Measurements from ENCODE around the gene TAMALIN. TPM values are rescaled to one million over a fixed set of nuclear protein-coding genes. Genes with fewer than 3 reads are reported as not detected.

Gene TAMALIN
- polyA plus RNA-seq, 2 of the 4 experiments (the other 2 are of a cell fraction): 0.30 to 0.35 TPM

GRCh38 chr12:52057638-52058576 lies 51.2 kb downstream of the TAMALIN start:
- Histone ChIP-seq H3K4me3 (no peak overlapping the region), H3K4me1 (peaks cover 15% of the 10 kb centered on the region), H3K27ac (no peak overlapping the region), H3K9me3 (no peaks in the 10 kb centered on the region), H3K4me2 (no peak overlapping the region)
- peak in 1 of 2 experiments; percentile 55 for DNase-seq (ENCODE audit: low read depth in 1 of 2, low spot score in 1 of 2)
- POLR2A ChIA-PET: no interaction called here
- no peak for ATAC-seq
- FAIRE-seq: no peak
- 86% methylated on average over 13 of the region's 14 CpGs for WGBS (ENCODE audit: missing lambda C conversion rate)
- CTCF ChIA-PET: interaction anchor here (1.0 to 42.5 kb wide), 8 partner anchors 10 to 62 kb away, joined by 3 to 1730 read pairs (median 8); partner anchors contain the start of gene ATG101
- TF ChIP-seq RAD21 (conservative IDR thresholded peaks at IDR 0.05 in 1 of 2, IDR thresholded peaks at IDR 0.05 in 1 of 2): no peak
- no peak for TF ChIP-seq CEBPB (IDR thresholded peaks at IDR 0.05)
- no peak for TF ChIP-seq ZFP36 (IDR thresholded peaks at IDR 0.05; ENCODE audit: borderline replicate concordance, partially characterized antibody)
- no peak for TF ChIP-seq CTCF (IDR thresholded peaks at IDR 0.05)
- peak; percentile 67; the same call in 1 of the 2 replicates for TF ChIP-seq FOSB (CRISPR knock-in tag; IDR thresholded peaks at IDR 0.05)
- no peak for TF ChIP-seq BCL3 (IDR thresholded peaks at IDR 0.05)
- TF ChIP-seq ZNF302 (CRISPR knock-in tag; IDR thresholded peaks at IDR 0.05): no peak
- TF ChIP-seq ESRRA (IDR thresholded peaks at IDR 0.05; ENCODE audit: borderline replicate concordance, low read length): no peak
- TF ChIP-seq POLR2A (IDR thresholded peaks at IDR 0.05; ENCODE audit: low read length): no peak
- no peak for TF ChIP-seq CBX2 (IDR thresholded peaks at IDR 0.05; ENCODE audit: borderline replicate concordance, low read depth)
- peak; percentile 39; the same call in 1 of the 2 replicates for TF ChIP-seq ZSCAN20 (CRISPR knock-in tag; IDR thresholded peaks at IDR 0.05)
- no peak for TF ChIP-seq MAFK (IDR thresholded peaks at IDR 0.05; ENCODE audit: partially characterized antibody)
- no peak for TF ChIP-seq MAX (IDR thresholded peaks at IDR 0.05)
- no peak for TF ChIP-seq EP300 (IDR thresholded peaks at IDR 0.05)
- no peak for TF ChIP-seq KDM5A (IDR thresholded peaks at IDR 0.05)
- no peak for TF ChIP-seq MAZ (IDR thresholded peaks at IDR 0.05; ENCODE audit: borderline replicate concordance, low read depth, low read length)
- no peak for TF ChIP-seq HDAC2 (IDR thresholded peaks at IDR 0.05)
- TF ChIP-seq RNF2 (IDR thresholded peaks at IDR 0.05; ENCODE audit: borderline replicate concordance, low read depth): no peak
- TF ChIP-seq KDM1A (IDR thresholded peaks at IDR 0.05; ENCODE audit: low read depth): no peak
- TF ChIP-seq CBX8 (IDR thresholded peaks at IDR 0.05): no peak
- TF ChIP-seq EHF (CRISPR knock-in tag; IDR thresholded peaks at IDR 0.05): no peak; the same call in 1 of the 2 replicates
- TF ChIP-seq REST (IDR thresholded peaks at IDR 0.05): peak; percentile 53
- TF ChIP-seq USF2 (IDR thresholded peaks at IDR 0.05): no peak
- TF ChIP-seq HOXB13 (CRISPR knock-in tag; IDR thresholded peaks at IDR 0.05; ENCODE audit: low read depth): no peak
- TF ChIP-seq RFX5 (IDR thresholded peaks at IDR 0.05): no peak
- no peak for TF ChIP-seq EHMT2 (IDR thresholded peaks at IDR 0.05; ENCODE audit: low read depth)
- TF ChIP-seq HEYL (CRISPR knock-in tag; IDR thresholded peaks at IDR 0.05): no peak
- no peak for TF ChIP-seq GATA3 (IDR thresholded peaks at IDR 0.05; ENCODE audit: borderline replicate concordance)
- TF ChIP-seq NR3C1 (IDR thresholded peaks at IDR 0.05): no peak
- no peak for TF ChIP-seq ZC3H11A (IDR thresholded peaks at IDR 0.05)
- no peak for TF ChIP-seq ELK1 (IDR thresholded peaks at IDR 0.05; ENCODE audit: low read depth, low read length)
- no peak for TF ChIP-seq PHF8 (IDR thresholded peaks at IDR 0.05; ENCODE audit: borderline replicate concordance, low read depth)
- TF ChIP-seq RARB (CRISPR knock-in tag; IDR thresholded peaks at IDR 0.05): no peak; the same call in 1 of the 2 replicates
